KOPT-K1 (cell line): ENCODE measurements around the gene KIF9.
"Not testable (repeated sequence)": the region's sequence is repeated elsewhere in the genome, so short reads cannot be mapped to it uniquely, and the experiment has no call there.

Experiments used
- H3K27ac ChIP-seq: fragments of 200-600 bp; sonication (generic); 2 replicates; pipeline ENCODE4 v1.5.1; 2016; ENCODE audit warnings: antibody characterized with exemption, mild to moderate bottlenecking, low read depth, low read length; ENCODE audit not compliant: poor library complexity, severe bottlenecking
- H3K36me3 ChIP-seq: fragments of 200-600 bp; sonication (generic); 2 replicates; pipeline ENCODE4 v1.5.1; 2017; ENCODE audit warnings: antibody characterized with exemption, mild to moderate bottlenecking, low read length, moderate library complexity; ENCODE audit not compliant: insufficient read depth
- H3K9me3 ChIP-seq: fragments of 200-600 bp; sonication (generic); 2 replicates; pipeline ENCODE4 v1.5.1; 2017; ENCODE audit warnings: antibody characterized with exemption, low read length, mild to moderate bottlenecking; ENCODE audit not compliant: insufficient read depth, poor library complexity, severe bottlenecking

The KIF9 gene

GRCh38 chr3:47276558-47276957, 6.0 kb downstream of the KIF9 start:
- no peak overlapping the region for H3K27ac ChIP-seq
- no peaks in the 10 kb centered on the region for H3K9me3 ChIP-seq
- H3K36me3 ChIP-seq: no peaks in the 10 kb centered on the region

GRCh38 chr3:47274652-47275051, 7.9 kb downstream of the KIF9 start:
- Histone ChIP-seq H3K27ac (no peak overlapping the region), H3K36me3 (no peaks in the 10 kb centered on the region), H3K9me3 (no peaks in the 10 kb centered on the region)

GRCh38 chr3:47273564-47273963, 9.0 kb downstream of the KIF9 start:
- H3K36me3 ChIP-seq: no peaks in the 10 kb centered on the region

GRCh38 chr3:47270526-47270925, 12.1 kb downstream of the KIF9 start:
- Histone ChIP-seq H3K27ac (no peak overlapping the region), H3K36me3 (no peaks in the 10 kb centered on the region), H3K9me3 (no peaks in the 10 kb centered on the region)

More at GRCh38 chr3:47273564-47273963, 9.0 kb downstream of the KIF9 start:
- Histone ChIP-seq H3K27ac (no peak overlapping the region), H3K9me3 (no peaks in the 10 kb centered on the region)

- H3K27ac ChIP-seq: no peak overlapping the region
- no peaks in the 10 kb centered on the region for H3K36me3 ChIP-seq
- no peaks in the 10 kb centered on the region for H3K9me3 ChIP-seq
Measured at GRCh38 chr3:47267490-47267824, 15.1 kb downstream of the KIF9 start.

GRCh38 chr3:47266709-47267489, 15.7 kb downstream of the KIF9 start:
- Histone ChIP-seq H3K36me3 (no peaks in the 10 kb centered on the region), H3K27ac (no peak overlapping the region), H3K9me3 (no peaks in the 10 kb centered on the region)

- Histone ChIP-seq H3K36me3 (no peaks in the 10 kb centered on the region), H3K9me3 (no peaks in the 10 kb centered on the region), H3K27ac (no peak overlapping the region)
Measured at GRCh38 chr3:47265725-47266428, 16.7 kb downstream of the KIF9 start.

- Histone ChIP-seq H3K36me3 (no peaks in the 10 kb centered on the region), H3K9me3 (no peaks in the 10 kb centered on the region), H3K27ac (no peak overlapping the region)
Measured at GRCh38 chr3:47265008-47265407, 17.6 kb downstream of the KIF9 start.

- Histone ChIP-seq H3K27ac (no peak overlapping the region), H3K9me3 (no peaks in the 10 kb centered on the region), H3K36me3 (no peaks in the 10 kb centered on the region)
Measured at GRCh38 chr3:47261301-47261700, 21.3 kb downstream of the KIF9 start.

- Histone ChIP-seq H3K27ac (no peak overlapping the region), H3K9me3 (no peaks in the 10 kb centered on the region), H3K36me3 (no peaks in the 10 kb centered on the region)
Measured at GRCh38 chr3:47260605-47261004, 22.0 kb downstream of the KIF9 start.

- no peaks in the 10 kb centered on the region for H3K36me3 ChIP-seq
- no peak overlapping the region for H3K27ac ChIP-seq
- H3K9me3 ChIP-seq: no peaks in the 10 kb centered on the region
Measured at GRCh38 chr3:47259114-47259513, 23.5 kb downstream of the KIF9 start.

- not testable (repeated sequence) for H3K27ac ChIP-seq, H3K9me3 ChIP-seq, H3K36me3 ChIP-seq
Measured at GRCh38 chr3:47256331-47256730, 26.3 kb downstream of the KIF9 start.

- Histone ChIP-seq H3K27ac (no peak overlapping the region), H3K9me3 (no peaks in the 10 kb centered on the region), H3K36me3 (no peaks in the 10 kb centered on the region)
Measured at GRCh38 chr3:47251689-47252088, 30.9 kb downstream of the KIF9 start.

- not testable (repeated sequence) for H3K9me3 ChIP-seq, H3K27ac ChIP-seq, H3K36me3 ChIP-seq
Measured at GRCh38 chr3:47251085-47251484, 31.5 kb downstream of the KIF9 start.

GRCh38 chr3:47250309-47251060, 32.1 kb downstream of the KIF9 start:
- Histone ChIP-seq H3K9me3 (no peaks in the 10 kb centered on the region), H3K36me3 (no peaks in the 10 kb centered on the region), H3K27ac (no peak overlapping the region)
